Superior temporal gyrus (tissue), 1 donor: ENCODE measurements around the gene ZNF219.

Experiments
- DNase-seq: peaks from one replicate; pipeline ENCODE4 v3.0.0-alpha.2; 2016; ENCODE audit errors: extremely low spot score

The ZNF219 gene

GRCh38 chr14:21087294-21088091 is 11.0 kb downstream of the ZNF219 start:
- DNase-seq, result peak; percentile 81

DNA sequence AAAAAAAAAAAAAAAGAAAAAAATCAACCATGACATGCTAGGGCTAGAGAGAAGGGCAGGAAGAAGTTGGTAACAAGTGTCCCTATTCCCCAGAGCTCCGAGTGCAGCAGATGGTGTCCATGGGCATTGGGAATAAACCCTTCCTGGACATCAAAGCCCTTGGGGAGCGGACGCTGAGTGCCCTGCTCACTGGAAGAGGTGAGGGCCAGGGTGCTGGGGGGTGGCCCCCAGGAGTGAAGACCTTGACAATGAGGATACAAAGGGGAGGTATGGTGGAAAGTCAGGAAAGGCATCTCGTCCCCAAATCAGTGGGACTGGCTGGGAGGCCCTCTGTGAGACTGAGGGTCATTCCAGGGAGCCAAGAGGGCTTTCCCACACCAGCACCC is 11.6 kb downstream of the ZNF219 start:
- no peak for DNase-seq

- no peak for DNase-seq
Measured at GRCh38 chr14:21084998-21085853, 13.2 kb downstream of the ZNF219 start.

- DNase-seq, result no peak
Measured at GRCh38 chr14:21084396-21084795, 14.1 kb downstream of the ZNF219 start.

DNA sequence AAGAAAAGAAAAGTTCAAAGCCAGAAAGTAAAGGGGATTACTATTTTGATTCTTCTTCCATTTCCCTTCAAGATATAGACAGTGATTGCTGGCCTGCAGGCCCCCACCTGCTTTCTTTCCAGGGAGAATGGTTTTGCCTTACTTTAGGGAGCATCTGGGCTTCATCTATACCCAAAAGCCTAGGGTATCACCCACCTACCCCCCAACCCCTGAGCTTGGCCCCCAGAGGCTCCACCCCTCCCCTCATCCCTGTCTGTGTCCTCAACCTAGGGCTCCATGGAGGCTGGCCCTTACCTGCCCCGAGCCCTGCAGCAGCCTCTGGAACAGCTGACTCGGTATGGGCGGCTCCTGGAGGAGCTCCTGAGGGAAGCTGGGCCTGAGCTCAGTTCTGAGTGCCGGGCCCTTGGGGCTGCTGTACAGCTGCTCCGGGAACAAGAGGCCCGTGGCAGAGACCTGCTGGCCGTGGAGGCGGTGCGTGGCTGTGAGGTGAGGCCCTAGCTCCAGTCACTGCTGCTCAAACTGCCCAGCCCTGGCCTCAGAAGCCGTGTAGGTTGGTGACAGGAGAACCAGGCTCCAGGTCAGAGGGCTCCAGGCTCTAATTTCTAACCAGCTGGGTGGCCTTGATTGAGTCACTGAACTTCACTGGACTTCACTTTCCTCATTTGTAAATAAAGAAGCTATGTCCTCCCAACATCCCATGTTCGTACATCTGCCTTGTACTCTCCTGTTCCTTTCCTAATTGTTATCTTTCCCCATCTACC is 14.7 kb downstream of the ZNF219 start:
- DNase-seq, result no peak

- no peak for DNase-seq
Measured at GRCh38 chr14:21081521-21082142, 16.8 kb downstream of the ZNF219 start.

- DNase-seq, result no peak
Measured at GRCh38 chr14:21078726-21079125, 19.7 kb downstream of the ZNF219 start.

DNA sequence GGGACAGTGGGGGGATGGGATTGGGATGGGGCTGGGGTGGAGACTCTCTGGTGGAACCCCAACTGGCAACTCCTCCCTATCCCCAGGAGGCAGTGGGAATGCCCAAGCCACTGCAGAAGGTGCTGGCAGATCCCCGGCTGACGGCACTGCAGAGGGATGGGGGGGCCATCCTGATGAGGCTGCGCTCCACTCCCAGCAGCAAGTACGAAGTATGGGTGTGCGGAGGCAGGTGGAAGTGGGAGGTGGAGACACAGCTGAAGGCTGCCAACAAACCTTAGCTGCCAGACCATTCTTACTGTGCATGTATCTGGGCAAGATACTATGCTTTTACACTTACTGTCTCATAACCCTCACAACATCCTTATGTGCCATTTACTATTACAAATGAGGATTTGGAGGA is 20.2 kb downstream of the ZNF219 start:
- peak; percentile 46 for DNase-seq

DNA sequence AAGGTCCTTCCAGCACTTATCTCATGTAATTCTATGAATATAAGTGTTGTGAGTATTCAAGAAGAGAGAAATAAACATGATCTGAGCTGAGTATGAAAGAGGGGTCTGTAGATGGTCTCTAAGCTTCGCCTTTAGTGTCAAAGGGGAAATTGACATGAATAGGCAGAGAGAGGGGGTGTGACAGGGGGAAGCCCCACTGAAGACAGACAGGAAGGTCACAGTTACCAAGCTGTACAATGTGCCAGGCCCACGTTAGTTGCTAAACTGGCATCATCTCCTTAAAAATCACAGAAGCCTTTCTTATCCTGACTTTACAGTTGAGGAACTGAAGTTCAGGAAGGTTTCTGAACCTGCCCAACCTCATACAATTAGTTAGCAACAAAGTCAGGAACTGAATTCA is 20.8 kb downstream of the ZNF219 start:
- DNase-seq, result no peak

GRCh38 chr14:21075719-21076437 is 22.6 kb downstream of the ZNF219 start:
- no peak for DNase-seq

- DNase-seq, result no peak
Measured at GRCh38 chr14:21074398-21075272, 23.8 kb downstream of the ZNF219 start.

GRCh38 chr14:21073921-21074320 is 24.5 kb downstream of the ZNF219 start:
- DNase-seq, result no peak

DNA sequence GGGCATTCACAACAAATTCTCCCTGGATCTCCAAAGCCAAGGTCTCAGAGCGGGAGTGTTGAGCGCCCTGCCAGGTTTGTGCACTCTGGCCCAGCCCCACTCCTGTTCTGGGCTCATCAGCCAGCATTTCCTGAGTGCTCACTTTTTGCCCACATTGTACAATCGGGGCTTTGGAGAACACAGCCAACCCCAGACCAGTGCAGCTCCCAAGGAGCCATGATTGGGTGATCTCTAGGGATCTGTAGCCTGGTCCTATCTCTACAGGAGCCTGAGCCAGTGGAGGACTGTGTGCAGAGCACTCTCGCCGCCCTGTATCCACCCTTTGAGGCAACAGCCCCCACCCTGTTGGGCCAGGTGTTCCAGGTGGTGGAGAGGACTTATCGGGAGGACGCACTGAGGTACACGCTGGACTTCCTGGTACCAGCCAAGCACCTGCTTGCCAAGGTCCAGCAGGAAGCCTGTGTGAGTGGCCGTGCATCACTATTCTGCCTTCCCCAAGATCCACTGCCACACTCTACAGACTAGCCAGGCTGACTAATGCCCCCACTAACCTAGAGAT is 25.6 kb downstream of the ZNF219 start:
- no peak for DNase-seq

DNA sequence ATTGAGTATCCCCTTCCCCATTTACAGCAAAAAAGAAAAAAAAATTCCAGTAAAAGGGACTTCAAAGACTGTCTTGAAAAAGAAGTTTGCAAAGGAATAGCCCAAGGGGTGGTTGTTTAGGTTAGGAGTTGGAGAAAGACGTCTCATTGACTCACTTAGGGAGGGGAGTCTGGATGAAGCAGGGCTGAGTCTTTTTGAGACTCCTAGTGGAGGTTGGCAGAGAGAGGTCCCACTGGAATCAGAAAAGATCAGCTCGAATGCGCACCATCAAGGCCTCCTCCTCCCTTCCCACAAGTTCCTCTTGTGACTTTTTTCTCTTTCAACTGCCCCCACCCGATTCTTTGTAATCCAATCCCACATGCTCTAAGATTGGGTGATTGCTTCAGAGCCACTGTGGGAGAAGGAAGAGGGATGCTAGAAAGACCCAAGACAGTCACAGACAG is 26.4 kb downstream of the ZNF219 start:
- DNase-seq, result no peak

- peak; percentile 40 for DNase-seq
Measured at GRCh38 chr14:21071225-21072030, 27.0 kb downstream of the ZNF219 start.

DNA sequence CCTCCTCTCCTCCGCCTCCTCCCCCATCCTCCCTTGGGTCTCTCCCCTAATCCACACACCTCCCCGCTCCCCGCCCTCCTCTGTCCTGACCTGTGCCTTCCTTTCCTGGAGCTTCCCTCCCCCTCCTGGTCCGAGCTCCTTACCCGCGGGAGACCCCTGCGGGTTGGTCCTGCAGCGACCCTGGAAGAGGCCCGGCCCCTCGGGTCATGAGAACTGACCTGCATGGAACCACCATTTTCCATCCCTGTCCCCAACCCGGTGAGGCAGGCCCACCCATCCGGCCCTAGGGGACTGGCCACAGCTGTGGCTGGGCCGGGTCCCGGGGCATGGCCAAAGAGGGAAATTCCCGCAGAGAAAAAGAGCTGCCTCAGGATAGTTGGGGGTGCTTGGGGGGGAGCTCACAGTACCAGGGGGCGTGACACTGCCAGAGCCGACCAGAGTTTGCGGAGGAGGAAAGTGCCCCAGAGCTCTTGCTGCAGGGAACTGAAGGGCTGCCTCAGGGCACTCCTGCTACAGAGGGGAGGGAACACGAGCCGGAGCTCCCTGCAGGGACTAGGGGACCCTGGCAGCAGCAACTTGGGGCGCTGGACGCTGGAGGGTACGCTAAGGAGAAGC is 27.7 kb downstream of the ZNF219 start:
- peak; percentile 20 for DNase-seq

DNA sequence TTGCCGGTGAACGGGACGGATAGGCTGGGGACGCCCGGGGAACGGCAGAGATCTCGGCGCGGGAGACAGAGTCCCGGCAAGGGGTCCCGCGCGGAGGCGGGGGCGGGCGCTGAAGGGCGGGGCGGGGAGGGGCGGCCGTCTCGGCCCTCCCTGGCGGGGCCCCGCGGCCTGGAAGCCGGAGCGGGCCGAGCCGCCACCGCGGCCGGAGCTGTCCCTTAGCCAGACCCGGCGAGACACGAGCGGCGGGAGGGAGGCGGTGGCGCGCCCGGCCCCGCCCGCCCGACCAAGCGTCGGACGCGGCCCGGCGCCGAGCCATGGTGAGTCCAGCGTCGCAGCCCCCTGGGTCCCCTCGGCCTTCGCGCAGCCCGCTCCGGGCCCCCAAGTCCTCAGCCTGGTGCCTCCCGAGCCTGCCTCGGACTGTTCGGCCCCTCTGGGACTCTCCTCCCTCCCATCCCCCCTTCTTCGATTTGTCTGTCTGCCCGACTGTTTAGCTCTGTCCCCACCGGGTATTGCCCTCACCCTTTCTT is 28.3 kb downstream of the ZNF219 start, which contains the start of gene ARHGEF40:
TSS of gene ARHGEF40 (plus strand) at position 222 of the 527 bp plus-strand sequence. CDS start at position 315, 93 bp downstream.
- peak; percentile 75 for DNase-seq
